Measurements from ENCODE around the gene GPBAR1. TPM values are rescaled to one million over a fixed set of nuclear protein-coding genes. Genes with fewer than 3 reads are reported as not detected.
"Not testable (repeated sequence)": the region's sequence is repeated elsewhere in the genome, so short reads cannot be mapped to it uniquely, and the experiment has no call there.

GPBAR1 gene
- total RNA-seq, 1 donor from 2014 or later, result 2.0 TPM

DNA sequence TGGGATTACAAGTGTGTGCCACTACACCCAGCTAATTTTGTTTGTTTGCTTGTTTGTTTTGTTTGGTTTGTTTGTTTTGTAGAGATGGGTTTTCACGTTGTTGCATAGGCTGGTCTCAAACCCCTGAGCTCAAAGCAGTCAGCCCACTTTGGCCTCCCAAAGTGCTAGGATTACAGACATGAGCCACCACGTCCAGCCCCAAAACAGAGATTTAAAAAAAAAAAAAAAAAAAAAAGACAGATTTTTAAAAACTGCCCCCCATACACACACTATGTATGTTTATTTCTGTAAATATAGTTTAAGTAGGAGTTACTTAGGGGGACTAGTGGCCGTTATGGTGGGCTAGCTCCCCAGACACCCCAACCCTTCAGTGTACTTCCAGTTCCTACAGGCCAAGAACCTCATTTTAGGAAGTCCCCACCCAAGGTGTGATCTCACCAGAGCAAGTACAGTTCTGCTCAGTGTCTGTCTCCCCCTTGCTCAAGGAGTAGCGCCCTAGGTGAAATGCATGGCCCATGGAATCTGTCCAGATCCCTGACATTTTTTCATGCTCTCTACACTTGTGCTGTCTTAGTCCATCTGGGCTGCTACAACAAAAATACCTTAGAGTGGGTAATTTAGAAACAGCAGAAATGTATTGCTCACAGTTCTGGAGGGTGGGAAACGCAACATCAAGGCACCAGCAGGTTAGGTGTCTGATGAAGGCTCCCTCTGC, 33.1 kb downstream of the GPBAR1 start:
- intact Hi-C loops (cut with DNase I), result loop anchor here (5.0 kb wide), 2 partner anchors 73 to 173 kb away; no protein-coding TSS in a partner anchor
- no peak for DNase-seq (ENCODE audit: missing footprints)
- ATAC-seq, result no peak

GRCh38 chr2:218294430-218295022, 33.7 kb downstream of the GPBAR1 start:
- intact Hi-C loops (cut with DNase I), result loop anchor here (5.0 kb wide), 2 partner anchors 73 to 173 kb away; no protein-coding TSS in a partner anchor
- ATAC-seq (no peak), DNase-seq (ENCODE audit: missing footprints) (no peak)

- ATAC-seq (no peak), DNase-seq (ENCODE audit: missing footprints) (no peak)
- intact Hi-C loops (cut with DNase I), result no loop called here
These were observed 34.2 kb downstream of the GPBAR1 start for GRCh38 chr2:218295029-218295428.

GRCh38 chr2:218296200-218296599, 35.4 kb downstream of the GPBAR1 start:
- DNase-seq (ENCODE audit: missing footprints) (no peak), ATAC-seq (no peak)
- intact Hi-C loops (cut with DNase I), result no loop called here

GRCh38 chr2:218296847-218297246, 36.0 kb downstream of the GPBAR1 start:
- ATAC-seq, result no peak
- intact Hi-C loops (cut with DNase I), result no loop called here
- DNase-seq (ENCODE audit: missing footprints), result no peak

DNA sequence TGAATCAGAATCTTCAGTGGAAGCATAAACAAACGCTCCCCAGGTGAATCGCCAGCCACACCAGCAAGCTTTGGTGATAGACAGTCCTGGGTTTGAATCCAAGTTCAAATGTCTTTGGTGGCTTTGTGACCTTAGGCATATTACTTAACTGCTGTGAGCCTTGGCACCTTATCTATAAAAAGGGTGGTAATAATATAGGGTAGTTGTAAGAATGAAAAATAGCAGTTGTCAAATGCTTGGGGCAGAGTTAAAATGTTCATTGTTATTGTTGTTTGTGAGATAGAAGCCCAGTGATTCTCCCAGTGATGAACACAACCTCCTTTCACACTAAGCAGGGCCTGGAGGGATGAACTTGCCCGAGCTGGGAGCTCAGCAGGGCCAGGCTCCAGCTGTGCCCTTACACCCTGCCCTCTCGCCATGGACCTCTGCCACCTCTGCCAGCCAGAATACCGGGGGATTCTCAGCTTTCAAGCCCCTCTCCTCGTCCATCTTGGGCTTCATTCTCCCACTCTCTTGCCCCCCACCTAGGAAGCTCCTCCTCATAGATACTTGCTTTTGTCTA, 37.6 kb downstream of the GPBAR1 start:
- ATAC-seq (no peak), DNase-seq (ENCODE audit: missing footprints) (no peak)
- intact Hi-C loops (cut with DNase I), result no loop called here

GRCh38 chr2:218300141-218300540, 39.3 kb downstream of the GPBAR1 start:
- ATAC-seq (no peak), DNase-seq (ENCODE audit: missing footprints) (no peak)
- intact Hi-C loops (cut with DNase I), result no loop called here

DNA sequence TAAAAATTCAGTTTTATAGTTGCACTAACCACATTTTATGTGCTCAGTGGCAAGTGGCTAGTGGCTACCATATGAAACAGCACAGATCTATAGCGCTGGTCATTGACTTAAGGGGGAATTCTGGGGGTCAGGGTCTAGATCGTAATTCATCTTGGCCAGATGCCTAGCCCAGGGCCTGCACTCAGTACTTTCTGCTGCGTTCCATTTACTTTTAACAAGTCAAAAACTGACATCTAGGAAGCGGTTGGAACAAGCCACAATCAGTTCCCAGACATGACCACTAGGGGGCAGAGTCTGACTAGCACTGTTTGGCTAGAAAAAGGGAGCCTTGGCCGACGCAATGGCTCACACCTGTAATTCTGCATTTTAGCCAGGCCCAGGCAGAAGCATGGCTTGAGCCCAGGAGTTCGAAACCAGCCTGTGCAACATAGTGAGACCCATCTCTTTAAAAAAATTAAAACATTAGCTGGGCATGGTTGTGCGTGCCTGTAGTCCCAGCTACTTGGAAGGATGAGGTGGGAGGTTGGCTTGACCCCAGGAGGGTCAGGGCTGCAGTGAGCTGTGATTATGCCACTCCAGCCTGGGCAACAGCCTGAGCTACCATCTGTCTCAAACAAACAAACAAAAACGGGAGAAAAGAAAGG, 40.5 kb downstream of the GPBAR1 start:
- intact Hi-C loops (cut with DNase I), result loop anchor here (1.0 kb wide), 1 partner anchor 55 kb away; the partner anchor contains the start of gene CATIP
- DNase-seq (ENCODE audit: missing footprints), result peak; percentile 84
- ATAC-seq, result peak; percentile 65

DNA sequence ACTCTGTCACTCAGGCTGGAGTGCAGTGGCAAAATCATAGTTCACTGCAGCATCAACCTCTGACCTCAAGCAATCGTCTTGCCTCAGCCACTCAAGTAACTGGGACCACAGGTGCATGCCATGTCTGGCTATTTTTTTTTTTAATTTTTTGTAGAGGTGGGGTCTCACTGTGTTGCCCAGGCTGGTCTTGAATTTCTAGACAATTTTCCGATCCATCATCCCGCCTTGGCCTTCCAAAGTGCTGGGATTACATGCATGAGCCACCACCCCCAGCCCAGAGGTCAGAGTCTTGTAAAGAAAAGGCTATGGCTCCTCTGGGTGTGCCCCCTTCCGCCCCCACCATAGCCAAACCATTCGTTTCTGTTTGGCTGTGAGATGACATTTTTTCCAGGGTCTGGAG, 44.6 kb downstream of the GPBAR1 start:
- intact Hi-C loops (cut with DNase I), result no loop called here
- DNase-seq (ENCODE audit: missing footprints), result no peak
- ATAC-seq, result no peak

GRCh38 chr2:218306184-218306920, 45.5 kb downstream of the GPBAR1 start:
- intact Hi-C loops (cut with DNase I), result no loop called here

GRCh38 chr2:218307415-218308090, 46.7 kb downstream of the GPBAR1 start:
- intact Hi-C loops (cut with DNase I), result no loop called here
- peak; percentile 69 for ATAC-seq
- DNase-seq (ENCODE audit: missing footprints), result no peak

More at GRCh38 chr2:218306184-218306920, 45.5 kb downstream of the GPBAR1 start:
- ATAC-seq (no peak), DNase-seq (ENCODE audit: missing footprints) (no peak)

- intact Hi-C loops (cut with DNase I), result no loop called here
- no peak for ATAC-seq
- no peak for DNase-seq (ENCODE audit: missing footprints)
These were observed 50.2 kb downstream of the GPBAR1 start for GRCh38 chr2:218310853-218311540.

DNA sequence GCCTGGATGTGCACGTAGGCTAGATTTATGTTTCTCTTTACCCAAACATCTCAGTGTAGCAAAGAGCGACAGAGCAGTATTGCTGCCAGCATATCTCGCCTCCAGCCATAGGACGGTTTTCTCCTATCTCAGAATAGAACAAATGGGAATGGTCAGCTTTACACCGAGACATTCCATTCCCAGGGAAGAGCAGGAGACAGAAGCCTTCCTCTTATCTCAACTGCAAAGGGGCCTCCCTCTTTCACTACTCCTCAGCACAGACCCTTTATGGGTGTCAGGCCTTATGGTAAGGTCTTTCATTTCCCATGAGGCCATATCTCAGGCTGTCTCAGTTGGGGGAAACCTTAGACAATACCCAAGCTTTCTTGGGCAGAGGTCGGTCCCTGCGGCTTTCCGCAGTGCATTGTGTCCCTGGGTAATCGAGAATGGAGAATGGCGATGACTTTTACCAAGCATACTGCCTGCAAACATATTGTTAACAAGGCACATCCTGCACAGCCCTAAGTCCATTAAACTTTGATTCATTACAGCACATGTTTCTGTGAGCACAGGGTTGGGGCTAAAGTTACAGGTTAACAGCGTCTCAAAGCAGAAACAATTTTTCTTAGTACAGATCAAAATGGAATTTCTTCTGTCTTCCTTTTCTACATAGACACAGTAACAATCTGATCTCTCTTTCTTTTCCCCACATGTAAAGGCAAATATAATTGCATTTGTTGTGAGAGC, 50.9 kb downstream of the GPBAR1 start:
- intact Hi-C loops (cut with DNase I); ATAC-seq; DNase-seq (ENCODE audit: missing footprints): not testable (repeated sequence)

GRCh38 chr2:218312267-218312756, 51.5 kb downstream of the GPBAR1 start:
- DNase-seq (ENCODE audit: missing footprints), result no peak
- ATAC-seq, result no peak

GRCh38 chr2:218313356-218313755, 52.5 kb downstream of the GPBAR1 start:
- intact Hi-C loops (cut with DNase I), result no loop called here

More at GRCh38 chr2:218312267-218312756, 51.5 kb downstream of the GPBAR1 start:
- intact Hi-C loops (cut with DNase I), result no loop called here

More at GRCh38 chr2:218313356-218313755, 52.5 kb downstream of the GPBAR1 start:
- no peak for ATAC-seq
- DNase-seq (ENCODE audit: missing footprints), result no peak
